Measurements from ENCODE around the gene FBF1.

The FBF1 gene

DNA sequence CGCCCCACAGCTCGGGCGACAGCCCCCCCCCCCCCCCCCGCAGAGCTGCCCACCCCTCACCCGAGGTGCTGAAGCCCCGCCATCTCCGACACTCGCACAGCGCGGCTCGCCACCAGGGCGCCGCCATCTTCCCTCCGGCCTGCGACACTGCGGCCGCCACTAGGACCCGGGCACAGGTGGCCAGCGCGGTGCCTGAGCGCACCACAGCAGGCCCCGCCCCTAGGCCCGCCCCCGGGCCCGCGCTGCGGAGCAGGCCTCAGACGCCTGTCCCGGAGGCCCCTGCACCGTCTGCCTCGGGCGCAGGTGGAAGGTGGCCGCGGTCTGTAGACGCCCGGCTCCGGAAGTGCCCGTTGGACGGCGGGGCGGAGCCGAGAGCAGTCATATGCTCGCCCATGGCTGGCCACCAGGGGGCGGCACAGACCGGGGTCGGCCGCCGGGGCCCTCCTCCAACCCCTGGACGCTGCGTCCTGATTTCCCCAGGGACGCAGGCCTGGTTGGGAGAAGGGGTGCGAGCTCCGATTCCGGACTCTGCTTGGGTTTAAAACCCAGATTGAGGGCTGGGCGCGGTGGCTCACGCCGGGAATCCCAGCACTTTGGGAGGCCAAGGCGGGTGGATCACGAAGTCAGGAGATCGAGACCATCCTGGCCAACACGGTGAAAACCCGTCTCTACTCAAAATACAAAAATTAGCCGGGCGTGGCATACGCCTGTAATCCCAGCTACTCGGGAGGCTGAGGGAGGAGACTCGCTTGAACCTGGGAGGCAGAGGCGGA, 35.9 kb downstream of the FBF1 start, which contains the start of gene MRPL38:
Gene MRPL38 (minus strand): TSS at position 136 of the 773 bp plus-strand sequence. CDS start 9 bp downstream, at position 127.
- peak within 1 kb of the TSS; percentile 100 for H3K4me2 ChIP-seq
- no peak within 1 kb of the TSS for H3K4me3 ChIP-seq (IDR thresholded peaks at IDR 0.05; ENCODE audit: insufficient read depth, low read depth, low read length)
- peak within 1 kb of the TSS; percentile 62 for H2AFZ ChIP-seq (ENCODE audit: low read depth)
- H3K27me3 ChIP-seq (ENCODE audit: insufficient read depth, low read depth) = no peaks in the 10 kb centered on the region
- no peaks in the 10 kb centered on the region for H4K20me1 ChIP-seq (ENCODE audit: insufficient read depth)
- H3K36me3 ChIP-seq (ENCODE audit: insufficient read depth) = peaks cover 7% of the 10 kb centered on the region; the same call in 1 of the 2 replicates
- TF ChIP-seq, protein P1, sequence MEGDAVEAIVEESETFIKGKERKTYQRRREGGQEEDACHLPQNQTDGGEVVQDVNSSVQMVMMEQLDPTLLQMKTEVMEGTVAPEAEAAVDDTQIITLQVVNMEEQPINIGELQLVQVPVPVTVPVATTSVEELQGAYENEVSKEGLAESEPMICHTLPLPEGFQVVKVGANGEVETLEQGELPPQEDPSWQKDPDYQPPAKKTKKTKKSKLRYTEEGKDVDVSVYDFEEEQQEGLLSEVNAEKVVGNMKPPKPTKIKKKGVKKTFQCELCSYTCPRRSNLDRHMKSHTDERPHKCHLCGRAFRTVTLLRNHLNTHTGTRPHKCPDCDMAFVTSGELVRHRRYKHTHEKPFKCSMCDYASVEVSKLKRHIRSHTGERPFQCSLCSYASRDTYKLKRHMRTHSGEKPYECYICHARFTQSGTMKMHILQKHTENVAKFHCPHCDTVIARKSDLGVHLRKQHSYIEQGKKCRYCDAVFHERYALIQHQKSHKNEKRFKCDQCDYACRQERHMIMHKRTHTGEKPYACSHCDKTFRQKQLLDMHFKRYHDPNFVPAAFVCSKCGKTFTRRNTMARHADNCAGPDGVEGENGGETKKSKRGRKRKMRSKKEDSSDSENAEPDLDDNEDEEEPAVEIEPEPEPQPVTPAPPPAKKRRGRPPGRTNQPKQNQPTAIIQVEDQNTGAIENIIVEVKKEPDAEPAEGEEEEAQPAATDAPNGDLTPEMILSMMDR (conservative IDR thresholded peaks at IDR 0.05; ENCODE audit: low read depth, low read length) = peak; percentile 91
- peaks cover 16% of the 10 kb centered on the region for H3K79me2 ChIP-seq (ENCODE audit: insufficient read depth, low read depth)
- peaks cover 63% of the 10 kb centered on the region for H3K4me1 ChIP-seq (ENCODE audit: low read depth, poor library complexity, severe bottlenecking)
- H3K9ac ChIP-seq = peak within 1 kb of the TSS; percentile 77
- peak within 1 kb of the TSS; percentile 33; the same call in 1 of the 2 replicates for H3K27ac ChIP-seq

- no peaks in the 10 kb centered on the region for H4K20me1 ChIP-seq (ENCODE audit: insufficient read depth)
- H2AFZ ChIP-seq (ENCODE audit: low read depth) = no peak overlapping the region
- H3K4me3 ChIP-seq (IDR thresholded peaks at IDR 0.05; ENCODE audit: insufficient read depth, low read depth, low read length) = no peak overlapping the region
- no peak overlapping the region for H3K9ac ChIP-seq
- H3K4me2 ChIP-seq = 0 out of 2 replicates have a peak overlapping the region, but pooled peaks have one; percentile 100
- peaks cover 16% of the 10 kb centered on the region for H3K79me2 ChIP-seq (ENCODE audit: insufficient read depth, low read depth)
- no peak overlapping the region for H3K27ac ChIP-seq
- peaks cover 7% of the 10 kb centered on the region; the same call in 1 of the 2 replicates for H3K36me3 ChIP-seq (ENCODE audit: insufficient read depth)
- H3K4me1 ChIP-seq (ENCODE audit: low read depth, poor library complexity, severe bottlenecking) = peaks cover 39% of the 10 kb centered on the region
- H3K27me3 ChIP-seq (ENCODE audit: insufficient read depth, low read depth) = no peaks in the 10 kb centered on the region
- TF ChIP-seq, protein P1 (conservative IDR thresholded peaks at IDR 0.05; ENCODE audit: low read depth, low read length) = no peak
Measured at GRCh38 chr17:75902406-75902805, 38.4 kb downstream of the FBF1 start.

DNA sequence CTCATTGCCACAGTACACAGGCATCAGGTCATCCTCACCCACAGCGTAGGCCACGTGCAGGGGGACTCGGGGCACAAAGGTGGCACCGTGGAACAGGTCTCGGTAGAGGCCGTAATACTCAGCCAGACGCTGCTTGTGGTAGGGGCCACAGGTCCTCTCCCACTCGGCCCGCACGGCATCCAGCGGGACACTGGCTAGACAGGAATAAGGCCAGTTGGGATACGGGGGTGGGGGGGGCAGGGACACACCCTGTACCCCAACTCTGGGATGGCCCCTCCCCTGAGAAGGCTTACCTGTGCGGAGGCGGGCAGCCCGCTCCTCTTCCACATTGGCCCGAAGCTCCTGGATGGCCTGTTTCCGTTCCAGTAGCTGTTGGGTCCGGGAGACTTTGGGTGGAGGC, 39.1 kb downstream of the FBF1 start:
- Histone ChIP-seq H3K27ac (no peak overlapping the region), H3K4me3 (IDR thresholded peaks at IDR 0.05; ENCODE audit: insufficient read depth, low read depth, low read length) (no peak overlapping the region), H4K20me1 (ENCODE audit: insufficient read depth) (no peaks in the 10 kb centered on the region), H2AFZ (ENCODE audit: low read depth) (no peak overlapping the region), H3K27me3 (ENCODE audit: insufficient read depth, low read depth) (no peaks in the 10 kb centered on the region), H3K4me2 (no peak overlapping the region), H3K4me1 (ENCODE audit: low read depth, poor library complexity, severe bottlenecking) (peaks cover 38% of the 10 kb centered on the region), H3K79me2 (ENCODE audit: insufficient read depth, low read depth) (peaks cover 16% of the 10 kb centered on the region), H3K9ac (no peak overlapping the region), H3K36me3 (ENCODE audit: insufficient read depth) (peaks cover 7% of the 10 kb centered on the region; the same call in 1 of the 2 replicates)
- TF ChIP-seq, protein P1 (conservative IDR thresholded peaks at IDR 0.05; ENCODE audit: low read depth, low read length) = no peak

- H3K4me1 ChIP-seq (ENCODE audit: low read depth, poor library complexity, severe bottlenecking) = peaks cover 31% of the 10 kb centered on the region
- H3K4me3 ChIP-seq (IDR thresholded peaks at IDR 0.05; ENCODE audit: insufficient read depth, low read depth, low read length) = no peak overlapping the region
- TF ChIP-seq, protein P1 (conservative IDR thresholded peaks at IDR 0.05; ENCODE audit: low read depth, low read length) = no peak
- H4K20me1 ChIP-seq (ENCODE audit: insufficient read depth) = no peaks in the 10 kb centered on the region
- H2AFZ ChIP-seq (ENCODE audit: low read depth) = no peak overlapping the region
- no peaks in the 10 kb centered on the region for H3K27me3 ChIP-seq (ENCODE audit: insufficient read depth, low read depth)
- H3K4me2 ChIP-seq = no peak overlapping the region
- H3K27ac ChIP-seq = no peak overlapping the region
- H3K79me2 ChIP-seq (ENCODE audit: insufficient read depth, low read depth) = peaks cover 19% of the 10 kb centered on the region
- no peak overlapping the region for H3K9ac ChIP-seq
- H3K36me3 ChIP-seq (ENCODE audit: insufficient read depth) = peaks cover 7% of the 10 kb centered on the region; the same call in 1 of the 2 replicates
Measured at GRCh38 chr17:75900691-75901533, 39.9 kb downstream of the FBF1 start.
